GM10266 (cell line): ENCODE results near the gene RECQL5.
A peak's percentile ranks its signal among the peaks of the same experiment; 100 is the strongest.
"Not testable (repeated sequence)": the region's sequence is repeated elsewhere in the genome, so short reads cannot be mapped to it uniquely, and the experiment has no call there.

ENCODE experiments used
- DNase-seq: peaks from one replicate; pipeline ENCODE4 v3.0.0; 2012; ENCODE audit errors: extremely low spot score
- TF ChIP-seq, protein P1 (sequence below): IDR thresholded peaks from 2 replicates; pipeline ENCODE4 v1.5.1; 2012; ENCODE audit warnings: mild to moderate bottlenecking, low read depth; ENCODE audit not compliant: control insufficient read depth, insufficient read depth; ENCODE audit errors: missing control alignments

Gene RECQL5

DNA sequence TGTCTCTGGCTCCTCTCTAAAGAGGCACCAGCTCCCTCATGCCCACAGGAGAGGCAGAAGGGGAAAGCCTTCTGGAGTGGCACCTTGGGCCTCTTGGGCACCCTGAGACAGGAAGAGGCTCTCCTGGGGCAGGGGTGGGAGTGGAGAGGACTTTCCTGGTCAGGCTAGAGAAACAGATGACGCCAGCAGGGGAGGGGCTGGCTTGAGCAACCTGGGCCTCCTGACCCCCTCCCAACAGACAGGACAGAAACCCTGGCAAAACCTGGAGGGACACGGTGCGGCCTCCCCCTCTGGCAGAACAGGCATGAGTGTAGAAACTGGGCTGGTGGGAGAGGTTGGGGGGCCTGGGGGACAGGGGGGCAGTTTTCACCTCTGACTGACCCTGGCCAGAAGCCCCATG is 27.6 kb downstream of the RECQL5 start:
- DNase-seq = no peak
- TF ChIP-seq, protein P1, sequence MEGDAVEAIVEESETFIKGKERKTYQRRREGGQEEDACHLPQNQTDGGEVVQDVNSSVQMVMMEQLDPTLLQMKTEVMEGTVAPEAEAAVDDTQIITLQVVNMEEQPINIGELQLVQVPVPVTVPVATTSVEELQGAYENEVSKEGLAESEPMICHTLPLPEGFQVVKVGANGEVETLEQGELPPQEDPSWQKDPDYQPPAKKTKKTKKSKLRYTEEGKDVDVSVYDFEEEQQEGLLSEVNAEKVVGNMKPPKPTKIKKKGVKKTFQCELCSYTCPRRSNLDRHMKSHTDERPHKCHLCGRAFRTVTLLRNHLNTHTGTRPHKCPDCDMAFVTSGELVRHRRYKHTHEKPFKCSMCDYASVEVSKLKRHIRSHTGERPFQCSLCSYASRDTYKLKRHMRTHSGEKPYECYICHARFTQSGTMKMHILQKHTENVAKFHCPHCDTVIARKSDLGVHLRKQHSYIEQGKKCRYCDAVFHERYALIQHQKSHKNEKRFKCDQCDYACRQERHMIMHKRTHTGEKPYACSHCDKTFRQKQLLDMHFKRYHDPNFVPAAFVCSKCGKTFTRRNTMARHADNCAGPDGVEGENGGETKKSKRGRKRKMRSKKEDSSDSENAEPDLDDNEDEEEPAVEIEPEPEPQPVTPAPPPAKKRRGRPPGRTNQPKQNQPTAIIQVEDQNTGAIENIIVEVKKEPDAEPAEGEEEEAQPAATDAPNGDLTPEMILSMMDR = no peak

DNA sequence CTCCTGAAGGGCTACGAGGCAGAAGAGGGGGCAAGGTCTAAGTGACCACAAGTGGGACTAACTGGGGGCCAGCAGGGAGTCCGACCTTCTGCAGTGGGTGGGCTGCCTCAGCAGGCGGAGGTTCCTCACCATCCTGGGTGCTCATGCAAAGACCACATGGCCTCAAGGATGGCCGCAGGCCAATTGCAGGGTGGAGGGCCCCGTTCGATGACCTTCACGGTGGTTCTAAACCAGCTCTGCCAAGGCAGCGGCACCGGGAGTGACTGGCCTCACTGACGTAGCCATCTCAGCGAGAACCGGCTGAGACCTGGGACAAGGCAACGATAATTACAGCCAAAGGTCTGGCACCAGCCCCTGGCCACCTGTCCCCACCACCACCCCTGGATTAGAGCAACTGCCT is 28.1 kb downstream of the RECQL5 start:
- no peak for DNase-seq
- TF ChIP-seq, protein P1 = no peak

DNA sequence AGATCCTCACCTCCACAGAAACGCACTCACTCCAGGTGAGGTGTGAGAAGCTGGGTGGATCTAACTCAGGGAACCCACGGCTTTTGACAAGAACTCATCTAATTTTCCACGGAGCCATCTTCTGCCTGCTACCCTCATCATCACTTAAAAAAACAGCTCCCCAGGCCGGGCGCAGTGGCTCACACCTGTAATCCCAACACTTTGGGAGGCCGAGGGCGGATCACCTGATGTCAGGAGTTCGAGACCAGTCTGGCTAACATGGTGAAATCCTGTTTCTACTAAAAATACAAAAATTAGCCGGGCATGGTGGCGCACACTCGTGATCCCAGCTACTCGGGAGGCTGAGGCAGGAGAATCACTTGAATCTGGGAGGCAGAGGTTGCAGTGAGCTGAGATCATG is 28.9 kb downstream of the RECQL5 start:
- DNase-seq = not testable (repeated sequence)

DNA sequence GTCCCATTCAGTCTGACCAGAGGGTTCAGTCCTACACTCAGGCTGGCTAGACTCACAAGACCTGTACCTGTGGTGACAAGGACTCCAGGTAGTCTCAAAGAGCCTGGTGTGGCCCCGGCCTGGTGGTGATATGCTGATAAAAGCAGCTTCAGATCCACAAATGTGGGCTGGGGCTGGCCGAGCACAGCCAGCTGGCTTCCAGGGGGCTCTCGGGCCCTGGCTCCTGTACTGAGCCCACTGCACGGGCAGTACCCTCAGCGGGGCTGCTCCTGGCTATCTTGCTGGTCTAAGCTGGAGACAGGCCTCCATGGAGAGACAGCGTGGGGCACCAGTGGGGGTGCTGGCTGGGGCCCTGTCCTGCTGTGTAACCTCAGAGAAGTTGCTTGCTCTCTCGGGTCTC is 29.4 kb downstream of the RECQL5 start:
- TF ChIP-seq, protein P1 = no peak
- peak; percentile 4 for DNase-seq

DNA sequence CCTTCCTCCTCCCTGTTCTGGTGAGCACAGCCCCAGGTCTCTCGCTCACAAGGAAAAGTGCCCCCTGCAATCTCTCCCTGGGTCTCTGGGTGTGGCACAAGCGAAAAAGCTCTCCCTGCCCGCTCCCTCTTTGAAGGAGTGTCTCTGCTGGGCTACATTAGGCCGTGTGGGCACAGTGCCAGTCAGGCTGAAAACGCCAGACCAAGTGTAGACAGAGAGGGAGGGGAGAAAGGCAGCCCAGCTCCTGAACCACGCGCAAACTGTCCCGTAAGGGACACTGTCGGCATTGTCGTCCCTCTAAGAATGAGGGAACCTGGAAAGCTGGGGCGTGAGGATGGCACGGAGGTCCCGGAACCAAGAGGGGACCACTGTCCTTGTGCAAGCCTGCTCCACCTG is 29.8 kb downstream of the RECQL5 start:
- TF ChIP-seq, protein P1 = no peak
- DNase-seq = no peak

DNA sequence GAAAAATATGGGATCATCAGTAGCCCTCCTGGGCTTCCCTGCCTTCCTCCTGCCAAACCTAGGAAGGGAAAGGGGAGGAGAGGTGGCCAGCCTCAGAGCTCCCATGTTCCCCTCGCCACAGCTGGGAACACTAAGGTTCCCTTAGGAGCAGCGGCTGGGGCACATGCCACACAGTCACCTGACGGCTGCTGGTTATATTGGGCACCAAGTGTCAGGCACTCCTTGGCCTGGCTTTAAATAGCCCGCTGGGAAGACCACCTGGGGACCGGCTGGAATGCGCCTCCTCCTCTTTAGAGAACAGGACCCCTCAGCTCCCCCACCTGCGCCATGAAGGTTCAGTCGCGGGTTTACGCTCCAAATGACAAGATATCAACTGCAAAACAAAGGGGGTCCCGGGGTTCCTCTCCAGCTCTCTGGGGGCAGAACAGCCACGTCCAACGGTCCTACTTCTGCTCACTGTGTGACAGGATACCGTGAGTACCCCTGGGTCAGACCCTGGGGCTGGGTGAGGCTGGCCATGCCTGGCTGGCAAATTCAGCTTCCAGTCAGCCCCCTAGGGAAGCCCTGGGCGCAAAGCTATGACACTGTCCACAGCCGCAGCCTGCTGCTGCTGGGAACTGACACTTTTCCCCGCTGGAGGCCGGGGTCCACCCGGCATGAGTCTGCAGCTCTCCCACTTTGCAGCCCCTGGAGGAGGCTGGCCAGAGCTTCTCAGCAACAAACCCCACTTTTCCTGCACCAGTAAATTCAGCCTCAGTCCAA is 30.4 kb downstream of the RECQL5 start:
- TF ChIP-seq, protein P1 = no peak
- no peak for DNase-seq

- DNase-seq = no peak
- TF ChIP-seq, protein P1 = no peak
Observed at GRCh38 chr17:75635610-75636202, 31.2 kb downstream of the RECQL5 start.
